ENCODE results near the gene MYADM. TPM values are rescaled to one million over a fixed set of nuclear protein-coding genes. Genes with fewer than 3 reads are reported as not detected.

Gene MYADM
- total RNA-seq, 1 donor: 17.4 TPM

DNA sequence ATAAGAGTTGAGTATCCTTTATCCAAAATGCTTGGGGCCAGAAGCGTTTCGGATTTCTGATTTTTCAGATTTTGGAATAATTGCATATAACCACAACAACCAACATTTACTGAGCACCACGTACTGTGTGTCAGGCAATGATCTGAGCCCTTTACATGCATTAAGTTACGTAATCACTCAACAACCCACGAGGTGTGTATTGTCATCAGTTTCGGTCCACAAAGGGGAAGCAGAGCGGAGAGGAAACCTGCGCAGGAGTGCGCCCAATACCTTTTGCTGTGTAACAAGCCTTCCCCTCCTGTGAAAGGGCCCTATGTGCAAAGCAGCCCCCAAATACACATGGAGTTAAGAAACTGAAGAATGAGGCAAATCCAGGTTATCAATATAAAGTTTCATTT, 22.8 kb upstream of the MYADM start:
- Histone ChIP-seq H2AFZ (ENCODE audit: low read length) (no peak overlapping the region), H3K4me1 (ENCODE audit: insufficient read depth, low read length) (peaks cover 25% of the 10 kb centered on the region), H3K36me3 (ENCODE audit: insufficient read depth, low read length) (no peaks in the 10 kb centered on the region), H3K9me3 (ENCODE audit: low read depth, low read length) (no peaks in the 10 kb centered on the region), H3K4me2 (ENCODE audit: insufficient read depth, low read length) (no peak overlapping the region), H3K27me3 (ENCODE audit: insufficient read depth, low read length) (no peaks in the 10 kb centered on the region), H4K20me1 (ENCODE audit: insufficient read depth, low read length) (no peaks in the 10 kb centered on the region), H3K79me2 (ENCODE audit: insufficient read depth, low read length) (no peaks in the 10 kb centered on the region), H3K4me3 (ENCODE audit: insufficient read depth, low read length) (no peak overlapping the region), H3K27ac (ENCODE audit: low read depth, low read length) (no peak overlapping the region)
- TF ChIP-seq, protein P1, sequence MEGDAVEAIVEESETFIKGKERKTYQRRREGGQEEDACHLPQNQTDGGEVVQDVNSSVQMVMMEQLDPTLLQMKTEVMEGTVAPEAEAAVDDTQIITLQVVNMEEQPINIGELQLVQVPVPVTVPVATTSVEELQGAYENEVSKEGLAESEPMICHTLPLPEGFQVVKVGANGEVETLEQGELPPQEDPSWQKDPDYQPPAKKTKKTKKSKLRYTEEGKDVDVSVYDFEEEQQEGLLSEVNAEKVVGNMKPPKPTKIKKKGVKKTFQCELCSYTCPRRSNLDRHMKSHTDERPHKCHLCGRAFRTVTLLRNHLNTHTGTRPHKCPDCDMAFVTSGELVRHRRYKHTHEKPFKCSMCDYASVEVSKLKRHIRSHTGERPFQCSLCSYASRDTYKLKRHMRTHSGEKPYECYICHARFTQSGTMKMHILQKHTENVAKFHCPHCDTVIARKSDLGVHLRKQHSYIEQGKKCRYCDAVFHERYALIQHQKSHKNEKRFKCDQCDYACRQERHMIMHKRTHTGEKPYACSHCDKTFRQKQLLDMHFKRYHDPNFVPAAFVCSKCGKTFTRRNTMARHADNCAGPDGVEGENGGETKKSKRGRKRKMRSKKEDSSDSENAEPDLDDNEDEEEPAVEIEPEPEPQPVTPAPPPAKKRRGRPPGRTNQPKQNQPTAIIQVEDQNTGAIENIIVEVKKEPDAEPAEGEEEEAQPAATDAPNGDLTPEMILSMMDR (IDR thresholded peaks at IDR 0.05; ENCODE audit: extremely low read depth, low read depth, low read length): no peak
- no peak for DNase-seq (ENCODE audit: insufficient read length, low spot score, missing footprints)

DNA sequence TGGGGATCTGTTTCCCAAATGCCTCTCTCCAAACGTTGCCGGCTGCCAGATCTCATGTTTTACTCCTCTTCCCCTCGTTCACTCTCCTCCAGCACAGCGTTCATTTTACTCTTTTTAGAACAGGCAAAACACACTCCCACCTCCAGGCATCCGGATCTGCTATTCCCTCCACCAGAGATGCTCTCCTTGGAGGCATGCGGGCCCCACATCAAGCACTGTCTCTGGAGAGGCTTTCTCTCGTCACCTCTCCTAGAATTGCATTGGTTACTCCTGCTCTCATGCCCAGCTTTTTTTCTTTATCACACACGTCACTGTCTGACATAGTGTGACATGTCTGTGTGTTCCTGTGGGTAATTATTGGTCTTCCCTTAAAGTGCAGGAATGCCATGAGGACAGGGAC, 20.1 kb upstream of the MYADM start:
- DNase-seq (ENCODE audit: insufficient read length, low spot score, missing footprints): no peak
- TF ChIP-seq, protein P1 (IDR thresholded peaks at IDR 0.05; ENCODE audit: extremely low read depth, low read depth, low read length): no peak

DNA sequence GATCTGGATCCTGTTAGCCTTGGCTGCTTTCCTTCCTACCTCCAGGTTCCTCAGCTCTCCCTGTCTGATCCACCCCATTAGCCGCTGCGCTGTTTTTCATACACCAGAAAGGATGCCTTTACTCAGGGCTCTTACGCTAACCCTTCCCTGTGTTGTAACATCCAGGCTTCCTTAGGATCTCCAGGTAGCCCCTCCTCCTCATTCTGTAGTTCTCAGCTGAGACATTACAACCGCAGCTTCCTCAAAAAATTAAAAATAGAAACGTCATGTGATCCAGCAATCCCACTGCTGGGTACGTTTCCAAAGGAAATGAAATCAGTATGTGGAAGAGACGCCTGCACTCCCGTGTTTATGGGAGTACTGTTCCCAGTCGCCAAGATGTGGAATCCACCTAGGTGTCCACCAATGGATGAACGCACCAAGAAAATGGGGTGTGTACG, 18.4 kb upstream of the MYADM start:
- Histone ChIP-seq H3K27me3 (ENCODE audit: insufficient read depth, low read length) (no peaks in the 10 kb centered on the region), H3K4me1 (ENCODE audit: insufficient read depth, low read length) (peaks cover 15% of the 10 kb centered on the region), H2AFZ (ENCODE audit: low read length) (peak overlapping the region; percentile 82), H3K4me3 (ENCODE audit: insufficient read depth, low read length) (peak overlapping the region; percentile 53), H4K20me1 (ENCODE audit: insufficient read depth, low read length) (no peaks in the 10 kb centered on the region), H3K79me2 (ENCODE audit: insufficient read depth, low read length) (no peaks in the 10 kb centered on the region), H3K27ac (ENCODE audit: low read depth, low read length) (peak overlapping the region; percentile 56), H3K9me3 (ENCODE audit: low read depth, low read length) (no peaks in the 10 kb centered on the region), H3K4me2 (ENCODE audit: insufficient read depth, low read length) (peak overlapping the region; percentile 73), H3K36me3 (ENCODE audit: insufficient read depth, low read length) (no peaks in the 10 kb centered on the region)
- DNase-seq (ENCODE audit: insufficient read length, low spot score, missing footprints): peak; percentile 35
- TF ChIP-seq, protein P1 (IDR thresholded peaks at IDR 0.05; ENCODE audit: extremely low read depth, low read depth, low read length): no peak

More for the DNA sequence above, 20.1 kb upstream of the MYADM start:
- Histone ChIP-seq H3K27ac (ENCODE audit: low read depth, low read length) (no peak overlapping the region), H3K79me2 (ENCODE audit: insufficient read depth, low read length) (no peaks in the 10 kb centered on the region), H3K4me1 (ENCODE audit: insufficient read depth, low read length) (peaks cover 14% of the 10 kb centered on the region), H3K27me3 (ENCODE audit: insufficient read depth, low read length) (no peaks in the 10 kb centered on the region), H3K36me3 (ENCODE audit: insufficient read depth, low read length) (no peaks in the 10 kb centered on the region), H3K4me2 (ENCODE audit: insufficient read depth, low read length) (no peak overlapping the region), H3K4me3 (ENCODE audit: insufficient read depth, low read length) (no peak overlapping the region), H4K20me1 (ENCODE audit: insufficient read depth, low read length) (no peaks in the 10 kb centered on the region), H2AFZ (ENCODE audit: low read length) (no peak overlapping the region), H3K9me3 (ENCODE audit: low read depth, low read length) (no peaks in the 10 kb centered on the region)

DNA sequence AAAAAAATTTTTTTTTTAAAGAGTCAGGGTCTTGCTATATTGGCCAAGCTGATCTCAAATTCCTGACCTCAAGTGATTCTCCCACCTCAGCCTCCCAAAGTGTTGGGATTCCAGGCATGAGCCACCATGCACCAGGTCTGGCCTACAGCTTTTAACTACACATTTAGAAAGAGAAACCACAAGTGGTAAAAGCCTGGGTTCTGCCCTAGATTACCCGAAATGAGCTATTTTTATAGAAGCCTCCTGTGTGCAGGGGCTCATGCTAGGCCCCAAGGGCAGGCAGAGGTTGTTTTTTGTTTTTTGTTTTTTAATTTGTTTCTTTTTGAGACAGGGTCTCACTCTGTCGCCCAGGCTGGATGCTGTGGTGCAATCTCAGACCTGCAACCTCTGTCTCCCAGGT, 14.0 kb upstream of the MYADM start:
- Histone ChIP-seq H3K4me2 (ENCODE audit: insufficient read depth, low read length) (no peak overlapping the region), H3K27me3 (ENCODE audit: insufficient read depth, low read length) (no peaks in the 10 kb centered on the region), H3K36me3 (ENCODE audit: insufficient read depth, low read length) (no peaks in the 10 kb centered on the region), H4K20me1 (ENCODE audit: insufficient read depth, low read length) (no peaks in the 10 kb centered on the region), H2AFZ (ENCODE audit: low read length) (no peak overlapping the region), H3K27ac (ENCODE audit: low read depth, low read length) (no peak overlapping the region), H3K9me3 (ENCODE audit: low read depth, low read length) (no peaks in the 10 kb centered on the region), H3K4me3 (ENCODE audit: insufficient read depth, low read length) (no peak overlapping the region), H3K4me1 (ENCODE audit: insufficient read depth, low read length) (peaks cover 15% of the 10 kb centered on the region), H3K79me2 (ENCODE audit: insufficient read depth, low read length) (no peaks in the 10 kb centered on the region)
- DNase-seq (ENCODE audit: insufficient read length, low spot score, missing footprints): no peak
- TF ChIP-seq, protein P1 (IDR thresholded peaks at IDR 0.05; ENCODE audit: extremely low read depth, low read depth, low read length): no peak
